GM23248 (cell line): Measurements from ENCODE around the gene DSE.

ENCODE experiments used
- EZH2 ChIP-seq: fragments of 200-600 bp; sonication (generic); IDR thresholded peaks from 2 replicates; pipeline ENCODE4 v1.6.1; 2018; ENCODE audit warnings: antibody characterized with exemption, mild to moderate bottlenecking; ENCODE audit not compliant: insufficient read depth, poor library complexity, severe bottlenecking
- EZH2phosphoT487 ChIP-seq: fragments of 200-600 bp; sonication (generic); IDR thresholded peaks from 2 replicates; pipeline ENCODE4 v1.6.1; 2018; ENCODE audit warnings: antibody characterized with exemption, moderate library complexity, mild to moderate bottlenecking, low read depth; ENCODE audit not compliant: insufficient read depth

DNA sequence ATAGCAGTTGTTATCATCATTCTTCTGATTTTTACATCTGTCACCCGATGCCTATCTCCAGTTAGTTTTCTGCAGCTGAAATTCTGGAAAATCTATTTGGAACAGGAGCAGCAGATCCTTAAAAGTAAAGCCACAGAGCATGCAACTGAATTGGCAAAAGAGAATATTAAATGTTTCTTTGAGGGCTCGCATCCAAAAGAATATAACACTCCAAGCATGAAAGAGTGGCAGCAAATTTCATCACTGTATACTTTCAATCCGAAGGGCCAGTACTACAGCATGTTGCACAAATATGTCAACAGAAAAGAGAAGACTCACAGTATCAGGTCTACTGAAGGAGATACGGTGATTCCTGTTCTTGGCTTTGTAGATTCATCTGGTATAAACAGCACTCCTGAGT is 92.6 kb downstream of the DSE start:
- TF ChIP-seq EZH2 (no peak), EZH2phosphoT487 (no peak)
